Measurements from ENCODE around the gene SCIN. TPM values are rescaled to one million over a fixed set of nuclear protein-coding genes. Genes with fewer than 3 reads are reported as not detected.

Gene SCIN
- total RNA-seq, 1 experiment from 2014 or later = 0.22 TPM

- no peak for TF ChIP-seq CTCF (IDR thresholded peaks at IDR 0.05 in 2 of 3, conservative IDR thresholded peaks at IDR 0.05 in 1 of 3; ENCODE audit: borderline replicate concordance in 1 of 3, insufficient read depth in 1 of 3, low read depth in 2 of 3, low read length in 2 of 3)
Observed at GRCh38 chr7:12572941-12573575, 2.5 kb downstream of the SCIN start (continued).

- H2AFZ ChIP-seq (ENCODE audit: low read depth, low read length, poor library complexity, severe bottlenecking) = no peak overlapping the region
- H3K79me2 ChIP-seq (ENCODE audit: insufficient read depth, low read length) = no peaks in the 10 kb centered on the region
- no peaks in the 10 kb centered on the region for H4K20me1 ChIP-seq (ENCODE audit: insufficient read depth)
- no peak overlapping the region for H3K4me2 ChIP-seq (ENCODE audit: low read length)
- DNase-seq (ENCODE audit: low read depth, low spot score) = no peak
- no peak overlapping the region for H3K4me3 ChIP-seq (replicated peaks in 1 of 2; ENCODE audit: low read depth in 1 of 2, low read length in 2 of 2)
- RAD21 ChIA-PET (ENCODE audit: low non-redundant PET in 1 of 2, low total read pairs in 2 of 2, uncharacterized antibody in 2 of 2, unreplicated experiment in 2 of 2) = no interaction called here
- CTCF ChIA-PET = no interaction called here
- H3K9ac ChIP-seq (ENCODE audit: low read length) = no peak overlapping the region
- ATAC-seq = no peak
- intact Hi-C loops (cut with micrococcal nuclease) = no loop called here
- BruUV-seq (replicated peaks) = no TSS peak
- POLR2A ChIA-PET = no interaction called here
- no peak for TF ChIP-seq POLR2AphosphoS5 (IDR thresholded peaks at IDR 0.05; ENCODE audit: low read depth, low read length)
- TF ChIP-seq ELF1 (IDR thresholded peaks at IDR 0.05; ENCODE audit: borderline replicate concordance, low read depth) = no peak
- TF ChIP-seq YY1 (IDR thresholded peaks at IDR 0.05; ENCODE audit: extremely low read depth, insufficient replicate concordance, low read depth, low read length) = no peak
- H3K9me2 ChIP-seq (ENCODE audit: insufficient read depth) = no peaks in the 10 kb centered on the region
- no peaks in the 10 kb centered on the region for H3K27me3 ChIP-seq (ENCODE audit: insufficient read depth, low read length)
- no peaks in the 10 kb centered on the region for H3K36me3 ChIP-seq (ENCODE audit: control insufficient read depth in 1 of 2, insufficient read depth in 2 of 2, low read length in 2 of 2)
- no peak overlapping the region for H3K27ac ChIP-seq (ENCODE audit: low read depth, low read length)
- peaks cover 0 to 10% of the 10 kb centered on the region in 2 experiments; a peak in 1 of 4 replicates for H3K4me1 ChIP-seq (ENCODE audit: control insufficient read depth in 1 of 2, insufficient read depth in 2 of 2, low read length in 2 of 2)
- no peaks in the 10 kb centered on the region for H3K9me3 ChIP-seq (ENCODE audit: control insufficient read depth in 1 of 2, insufficient read depth in 1 of 2, low read depth in 1 of 2, low read length in 2 of 2)
Observed at GRCh38 chr7:12573885-12574284, 3.4 kb downstream of the SCIN start.

All from HCT116 (cell line).